Globus pallidus (tissue), 1 donor: ENCODE measurements around the gene CDCA4.

Experiments used
- DNase-seq: peaks from one replicate; pipeline ENCODE4 v3.0.0-alpha.2; 2015; ENCODE audit warnings: low spot score

The CDCA4 gene

GRCh38 chr14:104989236-104989950 is 31.5 kb downstream of the CDCA4 start:
- no peak for DNase-seq

GRCh38 chr14:104986487-104987164 is 34.3 kb downstream of the CDCA4 start:
- DNase-seq, result no peak

GRCh38 chr14:104985675-104986486 is 35.0 kb downstream of the CDCA4 start, which contains the start of gene CLBA1:
TSS of gene CLBA1 (plus strand) at chr14:104985788. CDS start at chr14:104986432, 644 bp downstream.
- peak; percentile 87 for DNase-seq

GRCh38 chr14:104984056-104984894 is 36.6 kb downstream of the CDCA4 start:
- no peak for DNase-seq

- no peak for DNase-seq
Observed at GRCh38 chr14:104983231-104983721, 37.6 kb downstream of the CDCA4 start.

GRCh38 chr14:104982548-104983230 is 38.2 kb downstream of the CDCA4 start:
- no peak for DNase-seq

GRCh38 chr14:104981699-104982541 is 39.0 kb downstream of the CDCA4 start:
- DNase-seq, result no peak

GRCh38 chr14:104980611-104981531 is 40.0 kb downstream of the CDCA4 start:
- DNase-seq, result no peak

- no peak for DNase-seq
Observed at GRCh38 chr14:104979758-104980610, 40.9 kb downstream of the CDCA4 start.

- no peak for DNase-seq
Observed at GRCh38 chr14:104978746-104979691, 41.9 kb downstream of the CDCA4 start.

- DNase-seq, result no peak
Observed at GRCh38 chr14:104977681-104978653, 42.9 kb downstream of the CDCA4 start, which contains the start of gene AHNAK2. TSS of gene AHNAK2 (minus strand) at chr14:104978374. CDS start at chr14:104978237, 137 bp downstream.

GRCh38 chr14:104977008-104977680 is 43.7 kb downstream of the CDCA4 start:
- DNase-seq, result no peak

GRCh38 chr14:104976198-104977007 is 44.5 kb downstream of the CDCA4 start:
- DNase-seq, result peak; percentile 52
